CD8-positive, alpha-beta memory T cell (primary cell): ENCODE results near the gene GSG1L. TPM values are rescaled to one million over a fixed set of nuclear protein-coding genes. Genes with fewer than 3 reads are reported as not detected.

Experiments used
- CTCF ChIA-PET: fragments of 350-600 bp; sonication (Branson Sonifier 250); formaldehyde crosslinking; loops from one replicate; lab custom pipeline; 2021; ENCODE audit warnings: antibody characterized with exemption; lab: Charles Lee
- POLR2A ChIA-PET: fragments of 350-600 bp; sonication (Branson Sonifier 250); formaldehyde crosslinking; loops from one replicate; lab custom pipeline; 2021; ENCODE audit warnings: antibody characterized with exemption; lab: Charles Lee
- DNase-seq, 5 donors: peaks; one replicate each; pipeline versions ENCODE4 v3.0.0 to v3.0.0-alpha.2; 2020 to 2022; ENCODE audit warnings: mixed read lengths in 1 of 5
- H3K27ac ChIP-seq: one replicate; pipeline ENCODE4 v1.7.0; 2013; ENCODE audit warnings: low read depth, mild to moderate bottlenecking, low read length, moderate library complexity
- H3K27me3 ChIP-seq: 2 replicates; pipeline ENCODE4 v1.7.0; 2013; ENCODE audit warnings: low read length, mild to moderate bottlenecking; ENCODE audit not compliant: insufficient read depth, poor library complexity, severe bottlenecking
- H3K36me3 ChIP-seq: 2 replicates; pipeline ENCODE4 v1.7.0; 2013; ENCODE audit warnings: mild to moderate bottlenecking, low read length, moderate library complexity; ENCODE audit not compliant: insufficient read depth
- H3K4me1 ChIP-seq: 2 replicates; pipeline ENCODE4 v1.7.0; 2013; ENCODE audit warnings: mild to moderate bottlenecking, low read length, moderate library complexity; ENCODE audit not compliant: insufficient read depth
- H3K4me3 ChIP-seq: 2 replicates; pipeline ENCODE4 v1.7.0; 2013; ENCODE audit warnings: mild to moderate bottlenecking, low read length
- H3K9me3 ChIP-seq: 2 replicates; pipeline ENCODE4 v1.7.0; 2013; ENCODE audit warnings: mild to moderate bottlenecking, low read length
- H3K27ac Mint-ChIP-seq, 8 donors: one replicate each; pipeline ENCODE4 v1.8.0; 2020 to 2021; ENCODE audit warnings: mixed read lengths in 8 of 8, mild to moderate bottlenecking in 6 of 8, inconsistent platforms in 3 of 8, moderate library complexity in 3 of 8
- H3K27me3 Mint-ChIP-seq, 2 donors: one replicate each; pipeline ENCODE4 v1.8.0; 2020 to 2021; ENCODE audit warnings: mixed read lengths in 2 of 2, mild to moderate bottlenecking in 1 of 2, moderate library complexity in 1 of 2
- H3K36me3 Mint-ChIP-seq, 3 donors: one replicate each; pipeline ENCODE4 v1.8.0; 2020 to 2021; ENCODE audit warnings: mixed read lengths in 3 of 3, inconsistent platforms in 1 of 3, mild to moderate bottlenecking in 1 of 3
- H3K4me1 Mint-ChIP-seq, 3 donors: one replicate each; pipeline ENCODE4 v1.8.0; 2020 to 2021; ENCODE audit warnings: mixed read lengths in 3 of 3, inconsistent platforms in 1 of 3, mild to moderate bottlenecking in 1 of 3
- H3K4me3 Mint-ChIP-seq, 7 donors: one replicate each; pipeline ENCODE4 v1.8.0; 2020 to 2021; ENCODE audit warnings: mixed read lengths in 7 of 7, mild to moderate bottlenecking in 6 of 7, moderate library complexity in 4 of 7, inconsistent platforms in 2 of 7
- H3K9me3 Mint-ChIP-seq, 5 donors: one replicate each; pipeline ENCODE4 v1.8.0; 2020 to 2022; ENCODE audit warnings: mixed read lengths in 5 of 5, mild to moderate bottlenecking in 3 of 5, moderate library complexity in 2 of 5, inconsistent platforms in 1 of 5
- polyA plus RNA-seq: library from polyadenylated mRNA; unstranded; fragments of 300-500 nt; fragmentation: Illumina TruSeq; gene quantifications from one replicate; pipeline ENCODE4 v1.2.3, GENCODE V29; 2021
- total RNA-seq, 2 experiments: library from RNA; stranded (reverse); gene quantifications; one replicate each; pipeline ENCODE4 v1.2.3, GENCODE V29; 2021

Gene GSG1L
- total and polyA plus RNA-seq, 3 experiments from 2014 or later, result 0.18 TPM; not detected in 2

GRCh38 chr16:27911486-27911885 lies 152.0 kb downstream of the GSG1L start:
- Histone ChIP-seq H3K4me1 (no peaks in the 10 kb centered on the region), H3K27ac (no peak overlapping the region), H3K36me3 (no peaks in the 10 kb centered on the region), H3K27me3 (no peaks in the 10 kb centered on the region), H3K4me3 (no peak overlapping the region), H3K9me3 (no peaks in the 10 kb centered on the region)
- Mint-ChIP-seq H3K4me3 (peak overlapping the region in 1 of 7 donors; percentile 89), H3K36me3 (no peaks in the 10 kb centered on the region), H3K4me1 (no peaks in the 10 kb centered on the region), H3K9me3 (peaks cover 0 to 3% (median 0%) of the 10 kb centered on the region in 5 donors), H3K27ac (no peak overlapping the region), H3K27me3 (peaks cover 17 to 28% of the 10 kb centered on the region in 2 donors)
- CTCF ChIA-PET, result no interaction called here
- no peak for DNase-seq
- POLR2A ChIA-PET, result no interaction called here

GRCh38 chr16:27907457-27907972 lies 156.0 kb downstream of the GSG1L start:
- no peak for DNase-seq
- CTCF ChIA-PET, result interaction anchor here (1.4 kb wide), 1 partner anchor 12 kb away, joined by 3 read pairs; no protein-coding TSS in a partner anchor
- POLR2A ChIA-PET, result no interaction called here
- H3K4me3 ChIP-seq, result no peak overlapping the region
- H3K36me3 ChIP-seq, result no peaks in the 10 kb centered on the region
- no peaks in the 10 kb centered on the region for H3K27me3 ChIP-seq
- no peak overlapping the region for H3K4me3 Mint-ChIP-seq
- no peaks in the 10 kb centered on the region for H3K9me3 ChIP-seq
- H3K4me1 ChIP-seq, result no peaks in the 10 kb centered on the region
- no peak overlapping the region for H3K27ac ChIP-seq
- no peaks in the 10 kb centered on the region for H3K36me3 Mint-ChIP-seq
- peaks cover 0 to 3% (median 0%) of the 10 kb centered on the region in 5 donors for H3K9me3 Mint-ChIP-seq
- H3K27me3 Mint-ChIP-seq, result peaks cover 16 to 27% of the 10 kb centered on the region in 2 donors
- no peaks in the 10 kb centered on the region for H3K4me1 Mint-ChIP-seq
- peak overlapping the region in 2 of 8 donors; percentile 13 to 14 for H3K27ac Mint-ChIP-seq

GRCh38 chr16:27906883-27907282 lies 156.6 kb downstream of the GSG1L start:
- H3K9me3 Mint-ChIP-seq, result peaks cover 0 to 3% (median 0%) of the 10 kb centered on the region in 5 donors
- H3K4me1 Mint-ChIP-seq, result no peaks in the 10 kb centered on the region
- Histone ChIP-seq H3K36me3 (no peaks in the 10 kb centered on the region), H3K4me3 (no peak overlapping the region), H3K27me3 (no peaks in the 10 kb centered on the region), H3K4me1 (no peaks in the 10 kb centered on the region), H3K9me3 (no peaks in the 10 kb centered on the region), H3K27ac (no peak overlapping the region)
- DNase-seq, result no peak
- no peak overlapping the region for H3K27ac Mint-ChIP-seq
- ChIA-PET POLR2A (no interaction called here), CTCF (interaction anchor here (1.4 kb wide), 1 partner anchor 12 kb away, joined by 3 read pairs; no protein-coding TSS in a partner anchor)
- H3K27me3 Mint-ChIP-seq, result peaks cover 15 to 27% of the 10 kb centered on the region in 2 donors
- H3K36me3 Mint-ChIP-seq, result no peaks in the 10 kb centered on the region
- no peak overlapping the region for H3K4me3 Mint-ChIP-seq

GRCh38 chr16:27903046-27903655 lies 160.4 kb downstream of the GSG1L start:
- CTCF ChIA-PET, result no interaction called here

GRCh38 chr16:27902551-27902950 lies 161.0 kb downstream of the GSG1L start:
- Mint-ChIP-seq H3K4me1 (no peaks in the 10 kb centered on the region), H3K9me3 (peaks cover 0 to 3% (median 0%) of the 10 kb centered on the region in 5 donors), H3K27me3 (peaks cover 18 to 37% of the 10 kb centered on the region in 2 donors), H3K27ac (no peak overlapping the region), H3K36me3 (no peaks in the 10 kb centered on the region), H3K4me3 (no peak overlapping the region)
- ChIA-PET POLR2A (no interaction called here), CTCF (no interaction called here)
- H3K27me3 ChIP-seq, result no peaks in the 10 kb centered on the region
- H3K36me3 ChIP-seq, result no peaks in the 10 kb centered on the region
- H3K4me3 ChIP-seq, result no peak overlapping the region
- no peaks in the 10 kb centered on the region for H3K9me3 ChIP-seq
- H3K27ac ChIP-seq, result no peak overlapping the region
- no peak for DNase-seq
- no peaks in the 10 kb centered on the region for H3K4me1 ChIP-seq

More at GRCh38 chr16:27903046-27903655, 160.4 kb downstream of the GSG1L start:
- Mint-ChIP-seq H3K4me1 (no peaks in the 10 kb centered on the region), H3K9me3 (peaks cover 0 to 4% (median 0%) of the 10 kb centered on the region in 5 donors), H3K4me3 (no peak overlapping the region), H3K27me3 (peaks cover 16 to 36% of the 10 kb centered on the region in 2 donors), H3K27ac (no peak overlapping the region), H3K36me3 (no peaks in the 10 kb centered on the region)
- Histone ChIP-seq H3K36me3 (no peaks in the 10 kb centered on the region), H3K27ac (no peak overlapping the region), H3K4me3 (no peak overlapping the region), H3K9me3 (no peaks in the 10 kb centered on the region), H3K27me3 (no peaks in the 10 kb centered on the region), H3K4me1 (no peaks in the 10 kb centered on the region)
- POLR2A ChIA-PET, result no interaction called here
- DNase-seq, result no peak

GRCh38 chr16:27901956-27902355 lies 161.6 kb downstream of the GSG1L start:
- H3K4me1 Mint-ChIP-seq, result no peaks in the 10 kb centered on the region
- peaks cover 18 to 41% of the 10 kb centered on the region in 2 donors for H3K27me3 Mint-ChIP-seq
- ChIA-PET POLR2A (no interaction called here), CTCF (no interaction called here)
- no peaks in the 10 kb centered on the region for H3K36me3 Mint-ChIP-seq
- no peaks in the 10 kb centered on the region for H3K9me3 ChIP-seq
- H3K9me3 Mint-ChIP-seq, result peaks cover 0 to 6% (median 2%) of the 10 kb centered on the region in 5 donors
- no peaks in the 10 kb centered on the region for H3K36me3 ChIP-seq
- peak overlapping the region in 1 of 8 donors; percentile 60 for H3K27ac Mint-ChIP-seq
- no peaks in the 10 kb centered on the region for H3K4me1 ChIP-seq
- no peak overlapping the region for H3K4me3 Mint-ChIP-seq
- H3K27ac ChIP-seq, result no peak overlapping the region
- DNase-seq, result no peak
- no peaks in the 10 kb centered on the region for H3K27me3 ChIP-seq
- no peak overlapping the region for H3K4me3 ChIP-seq

GRCh38 chr16:27899736-27900135 lies 163.8 kb downstream of the GSG1L start:
- peaks cover 19 to 44% of the 10 kb centered on the region in 2 donors for H3K27me3 Mint-ChIP-seq
- no peak overlapping the region for H3K4me3 Mint-ChIP-seq
- Histone ChIP-seq H3K36me3 (no peaks in the 10 kb centered on the region), H3K4me3 (no peak overlapping the region), H3K27ac (no peak overlapping the region), H3K9me3 (no peaks in the 10 kb centered on the region), H3K4me1 (no peaks in the 10 kb centered on the region), H3K27me3 (no peaks in the 10 kb centered on the region)
- no peaks in the 10 kb centered on the region for H3K4me1 Mint-ChIP-seq
- peak overlapping the region in 1 of 8 donors; percentile 88 for H3K27ac Mint-ChIP-seq
- peaks cover 0 to 6% (median 2%) of the 10 kb centered on the region in 5 donors for H3K9me3 Mint-ChIP-seq
- CTCF ChIA-PET, result no interaction called here
- no peak for DNase-seq
- POLR2A ChIA-PET, result no interaction called here
- H3K36me3 Mint-ChIP-seq, result no peaks in the 10 kb centered on the region

GRCh38 chr16:27894386-27894785 lies 169.1 kb downstream of the GSG1L start:
- DNase-seq, result no peak
- H3K4me3 Mint-ChIP-seq, result no peak overlapping the region
- peaks cover 0 to 6% (median 2%) of the 10 kb centered on the region in 5 donors for H3K9me3 Mint-ChIP-seq
- no peaks in the 10 kb centered on the region for H3K9me3 ChIP-seq
- no peaks in the 10 kb centered on the region for H3K36me3 Mint-ChIP-seq
- peaks cover 23 to 51% of the 10 kb centered on the region in 2 donors for H3K27me3 Mint-ChIP-seq
- no peaks in the 10 kb centered on the region for H3K4me1 Mint-ChIP-seq
- H3K27ac ChIP-seq, result no peak overlapping the region
- H3K4me3 ChIP-seq, result no peak overlapping the region
- H3K27ac Mint-ChIP-seq, result no peak overlapping the region
- CTCF ChIA-PET, result no interaction called here
- no peaks in the 10 kb centered on the region for H3K27me3 ChIP-seq
- POLR2A ChIA-PET, result no interaction called here
- H3K4me1 ChIP-seq, result no peaks in the 10 kb centered on the region
- H3K36me3 ChIP-seq, result no peaks in the 10 kb centered on the region
